GM18858 (cell line): ENCODE results near the gene CLDN18.

Experiments used
- ATAC-seq: cut with Tn5 transposase; IDR thresholded peaks from one replicate; pipeline ENCODE4 v1.9.1; 2021; ENCODE audit not compliant: unreplicated experiment

The CLDN18 gene

GRCh38 chr3:138060792-138061191, 50.8 kb downstream of the CLDN18 start:
- ATAC-seq, result no peak

DNA sequence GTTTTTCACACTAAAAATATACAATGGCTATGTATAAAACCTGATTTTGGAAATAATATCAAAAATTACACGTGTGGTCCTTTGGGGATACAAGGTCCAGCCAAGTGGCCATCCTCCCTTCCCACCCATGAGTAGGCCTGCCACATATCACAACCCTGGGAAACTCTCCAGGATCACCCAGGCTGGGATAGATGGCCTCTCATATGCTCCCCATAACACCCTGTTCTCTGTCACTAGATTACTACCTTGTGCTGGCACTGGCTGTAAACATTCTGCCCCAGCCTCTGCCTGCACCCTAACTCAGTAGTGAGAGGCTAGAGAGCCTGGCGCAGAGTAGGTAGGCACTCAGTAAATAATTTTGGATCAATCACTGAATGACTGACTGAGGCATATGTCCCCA, 52.1 kb downstream of the CLDN18 start:
- no peak for ATAC-seq

- no peak for ATAC-seq
These were observed 52.7 kb downstream of the CLDN18 start for GRCh38 chr3:138062626-138063025.

DNA sequence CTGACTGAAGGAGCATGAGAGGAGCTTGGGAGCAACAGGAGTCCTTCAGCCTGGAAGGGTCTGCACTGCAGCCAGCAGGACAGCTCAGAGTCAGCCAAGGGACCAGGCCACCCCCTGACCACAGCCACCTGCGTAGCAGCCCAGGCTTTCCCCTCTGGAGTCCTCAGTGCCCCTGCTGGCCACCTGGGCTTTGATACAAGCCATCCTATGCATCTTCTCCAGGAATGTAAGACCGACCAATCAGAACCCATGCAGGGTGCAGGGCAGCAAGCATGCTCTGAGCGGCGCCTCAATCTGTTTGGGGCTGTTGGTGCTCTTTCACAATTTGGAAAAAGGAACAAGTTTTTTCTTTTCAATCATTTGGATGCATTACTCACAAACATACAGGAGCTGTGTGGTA, 53.5 kb downstream of the CLDN18 start:
- no peak for ATAC-seq

DNA sequence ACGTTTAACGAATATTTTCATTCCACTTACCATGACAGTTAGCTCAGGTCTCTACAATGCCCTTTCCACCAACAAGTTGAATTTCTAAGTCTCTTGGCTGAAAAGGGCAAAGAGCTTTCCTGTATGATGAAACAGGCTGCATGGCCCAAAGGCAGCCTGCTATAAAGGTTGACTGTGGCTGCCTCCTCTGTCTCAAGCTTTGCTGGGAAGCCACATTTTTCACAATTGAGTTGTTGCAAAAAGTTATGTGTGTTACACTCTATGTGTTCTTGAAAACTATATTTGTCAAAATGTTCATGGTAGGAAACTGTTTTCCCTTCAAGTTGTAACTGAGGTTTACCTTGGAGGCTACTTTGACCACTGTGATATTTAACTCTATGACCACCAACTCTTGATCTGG, 56.0 kb downstream of the CLDN18 start:
- no peak for ATAC-seq

DNA sequence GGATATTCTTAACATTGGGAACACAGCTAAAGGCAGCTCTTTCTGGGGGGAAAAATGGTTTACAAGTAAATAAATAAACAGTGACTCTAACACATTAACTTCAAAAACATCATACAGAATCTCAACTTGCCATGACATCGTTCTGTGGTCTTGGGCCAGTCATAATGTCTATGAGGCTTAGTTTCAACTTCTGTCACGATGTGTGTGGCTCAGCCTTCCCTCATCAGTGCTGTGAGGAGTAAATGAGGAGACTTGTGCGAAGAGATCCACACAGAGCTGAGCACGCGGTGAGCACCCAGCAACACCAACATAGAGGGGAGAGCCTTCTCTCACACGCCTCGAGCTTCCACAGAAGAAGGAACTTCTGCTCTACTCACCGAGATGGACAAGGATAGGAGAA, 56.4 kb downstream of the CLDN18 start:
- ATAC-seq, result peak; percentile 91

- no peak for ATAC-seq
These were observed 57.0 kb downstream of the CLDN18 start for GRCh38 chr3:138066972-138067371.

DNA sequence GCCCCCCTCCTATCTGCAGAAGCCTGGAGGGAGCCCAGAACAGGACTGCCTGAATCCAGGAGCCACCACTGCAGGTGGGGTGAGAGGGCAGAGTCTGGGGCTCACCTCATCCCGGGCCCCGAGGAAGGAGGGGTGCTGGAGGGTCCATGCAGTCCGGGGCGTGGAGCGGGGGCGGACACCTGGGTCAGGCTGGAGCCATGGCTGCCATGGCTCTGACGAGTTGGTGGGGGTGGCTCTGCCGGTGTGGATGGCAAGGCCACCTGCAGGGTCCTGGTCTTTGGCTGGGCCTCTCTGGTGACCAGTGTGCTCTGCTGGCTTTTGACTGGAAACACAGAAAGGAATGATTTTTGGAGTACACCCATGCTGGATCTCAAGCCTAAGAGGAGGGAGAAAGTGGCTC, 58.1 kb downstream of the CLDN18 start:
- ATAC-seq, result no peak

- ATAC-seq, result peak; percentile 77
These were observed 58.7 kb downstream of the CLDN18 start for GRCh38 chr3:138068579-138069174.

GRCh38 chr3:138070006-138070405, 60.0 kb downstream of the CLDN18 start:
- no peak for ATAC-seq

GRCh38 chr3:138072796-138073195, 62.8 kb downstream of the CLDN18 start:
- no peak for ATAC-seq

- no peak for ATAC-seq
These were observed 68.1 kb downstream of the CLDN18 start for GRCh38 chr3:138078096-138078495.

DNA sequence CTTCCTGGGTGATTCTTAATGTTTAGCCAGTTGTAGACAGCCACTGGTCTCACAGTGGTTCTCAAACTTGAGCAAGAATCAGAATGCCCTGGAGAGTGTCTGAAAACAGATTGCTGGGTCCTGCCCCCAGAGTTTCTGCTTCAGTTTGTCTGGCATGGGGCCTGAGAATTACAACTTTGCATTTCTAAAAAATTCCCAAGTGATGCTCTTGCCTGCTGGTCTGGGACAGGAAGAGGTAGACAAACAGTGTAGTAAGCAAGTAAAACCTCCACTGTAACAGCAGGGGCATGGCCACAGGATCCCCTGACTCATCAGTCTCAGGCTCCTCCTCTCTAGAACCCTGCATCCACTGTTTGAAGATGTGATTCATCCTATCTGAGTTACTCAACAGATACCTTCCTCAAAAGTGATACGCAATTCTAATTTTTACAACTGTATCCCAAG, 69.0 kb downstream of the CLDN18 start:
- ATAC-seq, result no peak

GRCh38 chr3:138079901-138080300, 69.9 kb downstream of the CLDN18 start:
- no peak for ATAC-seq

- no peak for ATAC-seq
These were observed 71.6 kb downstream of the CLDN18 start for GRCh38 chr3:138081371-138082084.

- peak; percentile 68 for ATAC-seq
These were observed 72.4 kb downstream of the CLDN18 start for GRCh38 chr3:138082085-138082991.

DNA sequence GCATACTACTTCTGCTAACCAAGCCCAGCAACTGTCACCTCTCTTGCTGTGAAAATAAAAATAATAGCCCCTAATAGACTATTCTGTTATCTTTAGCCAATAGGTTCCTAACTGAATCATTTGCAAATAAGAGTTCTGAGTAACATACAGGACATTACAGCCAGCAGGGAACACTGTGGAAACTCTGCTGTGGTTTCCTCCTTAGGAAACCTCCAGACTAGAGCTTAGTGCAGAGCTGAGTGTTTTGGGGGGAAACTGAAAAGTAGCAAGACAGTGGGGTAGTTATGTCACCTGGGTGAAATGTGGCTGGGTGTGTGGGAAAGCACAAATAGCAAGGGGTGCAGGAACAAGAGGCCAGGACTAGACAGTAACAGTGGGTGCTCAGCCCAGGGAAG, 73.0 kb downstream of the CLDN18 start:
- peak; percentile 10 for ATAC-seq
